ENCODE data around the gene AARS1. TPM values are rescaled to one million over a fixed set of nuclear protein-coding genes. Genes with fewer than 3 reads are reported as not detected.
"Not testable (repeated sequence)": the region's sequence is repeated elsewhere in the genome, so short reads cannot be mapped to it uniquely, and the experiment has no call there.

Gene AARS1
- polyA plus RNA-seq, 5 donors: 60.4 to 78.3 (median 69.5) TPM

GRCh38 chr16:70231831-70232230, 57.5 kb downstream of the AARS1 start:
- not testable (repeated sequence) for DNase-seq

- not testable (repeated sequence) for DNase-seq
Measured at GRCh38 chr16:70226024-70226423, 63.3 kb downstream of the AARS1 start.

DNA sequence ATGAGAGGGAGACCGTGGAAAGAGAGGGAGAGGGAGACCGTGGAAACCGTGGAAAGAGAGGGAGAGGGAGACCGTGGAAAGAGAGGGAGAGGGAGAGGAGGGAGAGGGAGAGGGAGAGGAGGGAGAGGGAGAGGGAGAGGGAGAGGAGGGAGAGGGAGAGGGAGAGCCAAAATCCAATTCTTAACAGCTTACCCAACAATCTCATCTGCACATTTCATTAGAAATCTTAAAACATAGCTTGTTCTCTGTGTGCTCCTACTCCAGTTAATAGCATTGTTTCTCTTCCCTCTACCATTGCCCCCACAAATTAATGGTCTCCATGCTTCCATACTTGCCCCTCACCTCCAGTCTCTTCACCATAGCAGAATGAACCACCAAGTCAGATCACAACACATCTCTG, 63.9 kb downstream of the AARS1 start:
- not testable (repeated sequence) for DNase-seq

DNA sequence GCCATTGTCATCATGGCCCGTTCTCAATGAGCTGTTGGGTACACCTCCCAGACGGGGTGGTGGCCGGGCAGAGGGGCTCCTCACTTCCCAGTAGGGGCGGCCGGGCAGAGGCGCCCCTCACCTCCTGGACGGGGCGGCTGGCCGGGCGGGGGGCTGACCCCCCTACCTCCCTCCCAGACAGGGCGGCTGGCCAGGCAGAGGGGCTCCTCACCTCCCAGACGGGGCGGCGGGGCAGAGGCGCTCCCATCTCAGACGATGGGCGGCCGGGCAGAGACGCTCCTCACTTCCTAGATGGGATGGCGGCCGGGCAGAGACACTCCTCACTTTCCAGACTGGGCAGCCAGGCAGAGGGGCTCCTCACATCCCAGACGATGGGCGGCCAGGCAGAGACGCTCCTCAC, 64.7 kb downstream of the AARS1 start:
- not testable (repeated sequence) for DNase-seq

DNA sequence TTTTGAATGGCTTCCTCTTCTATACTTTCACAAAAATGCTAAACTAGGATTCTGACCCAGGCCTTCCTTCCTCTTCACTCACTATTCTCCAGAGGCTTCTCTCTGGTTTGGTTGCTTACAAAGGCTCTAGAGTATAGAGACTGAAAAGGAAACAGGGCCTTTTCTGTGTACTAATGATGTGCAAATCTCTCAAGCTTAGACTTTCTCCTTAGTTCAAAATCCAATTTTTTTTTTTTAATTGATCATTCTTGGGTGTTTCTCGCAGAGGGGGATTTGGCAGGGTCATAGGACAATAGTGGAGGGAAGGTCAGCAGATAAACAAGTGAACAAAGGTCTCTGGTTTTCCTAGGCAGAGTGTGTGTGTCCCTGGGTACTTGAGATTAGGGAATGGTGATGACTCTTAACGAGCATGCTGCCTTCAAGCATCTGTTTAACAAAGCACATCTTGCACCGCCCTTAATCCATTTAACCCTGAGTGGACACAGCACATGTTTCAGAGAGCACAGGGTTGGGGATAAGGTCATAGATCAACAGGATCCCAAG, 65.3 kb downstream of the AARS1 start:
- not testable (repeated sequence) for DNase-seq

- DNase-seq: not testable (repeated sequence)
Measured at GRCh38 chr16:70223216-70223615, 66.1 kb downstream of the AARS1 start.

DNA sequence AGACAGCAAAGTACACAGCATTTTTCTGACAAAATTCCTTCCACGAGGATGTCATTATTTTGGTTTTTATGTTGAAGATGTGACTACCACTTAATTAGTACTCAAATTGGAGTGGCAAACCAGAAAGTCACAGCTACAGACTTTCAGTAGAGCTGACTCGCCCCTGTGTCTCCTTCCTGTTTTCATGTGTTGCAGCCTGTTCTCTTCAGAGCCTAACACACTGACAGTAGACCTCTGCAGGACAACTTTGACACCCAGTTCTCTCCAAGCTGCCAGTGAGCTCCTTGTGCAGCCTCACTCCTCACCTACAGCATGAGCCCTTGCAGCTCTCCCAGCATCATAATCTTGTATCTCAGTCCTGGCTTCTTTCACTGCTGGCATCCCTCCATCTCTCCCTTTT, 66.7 kb downstream of the AARS1 start:
- not testable (repeated sequence) for DNase-seq

GRCh38 chr16:70218586-70218985, 70.7 kb downstream of the AARS1 start:
- DNase-seq: not testable (repeated sequence)

- DNase-seq: not testable (repeated sequence)
Measured at GRCh38 chr16:70206382-70206781, 82.9 kb downstream of the AARS1 start.

GRCh38 chr16:70204668-70205405, 84.5 kb downstream of the AARS1 start:
- DNase-seq: not testable (repeated sequence)

- DNase-seq: not testable (repeated sequence)
Measured at GRCh38 chr16:70204010-70204409, 85.3 kb downstream of the AARS1 start.

DNA sequence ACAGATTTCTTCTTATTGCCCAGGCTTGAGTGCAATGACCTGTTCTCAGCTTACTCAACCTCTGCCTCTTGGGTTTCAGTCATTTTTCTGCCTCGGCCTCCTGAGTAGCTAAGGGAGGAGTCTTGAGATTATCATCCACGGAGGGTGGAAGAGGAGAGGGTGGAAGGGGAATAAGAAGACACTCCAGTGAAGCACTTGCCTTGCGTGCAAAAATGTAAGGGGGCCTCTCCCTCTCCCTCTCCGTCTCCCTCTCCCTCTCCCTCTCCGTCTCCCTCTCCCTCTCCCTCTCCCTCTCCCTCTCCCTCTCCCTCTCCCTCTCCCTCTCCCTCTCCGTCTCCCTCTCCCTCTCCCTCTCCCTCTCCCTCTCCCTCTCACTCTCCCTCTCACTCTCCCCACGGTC, 85.8 kb downstream of the AARS1 start:
- DNase-seq: not testable (repeated sequence)

Other genes with a start within 250 kb of the AARS1 start
- gene PDPR, start 175.2 kb downstream of the AARS1 start, polyA plus RNA-seq (ENCODE audit: insufficient read depth in 1 of 5, insufficient read length in 5 of 5, low replicate concordance in 1 of 5): 10 to 100 TPM; 33.7 to 45.7 (median 35.4) TPM
- gene CLEC18C, start 115.7 kb downstream of the AARS1 start, polyA plus RNA-seq (ENCODE audit: insufficient read depth in 1 of 5, insufficient read length in 5 of 5, low replicate concordance in 1 of 5): under 1 TPM in 3 of 5 donors, not detected in 2; 0.13 to 0.46 (median 0.40) TPM
- gene EXOSC6, start 37.6 kb downstream of the AARS1 start, polyA plus RNA-seq (ENCODE audit: insufficient read depth in 1 of 5, insufficient read length in 5 of 5, low replicate concordance in 1 of 5): 10 to 100 TPM; 12.3 to 19.4 (median 17.3) TPM
- 10 to 100 TPM; 34.2 to 39.0 (median 35.7) TPM for gene DDX19B, start 9.7 kb upstream of the AARS1 start, polyA plus RNA-seq (ENCODE audit: insufficient read depth in 1 of 5, insufficient read length in 5 of 5, low replicate concordance in 1 of 5)
- gene DDX19A, start 57.4 kb upstream of the AARS1 start, polyA plus RNA-seq (ENCODE audit: insufficient read depth in 1 of 5, insufficient read length in 5 of 5, low replicate concordance in 1 of 5): 10 to 100 TPM; 41.3 to 54.7 (median 49.3) TPM
- 10 to 100 TPM; 26.3 to 48.1 (median 29.1) TPM for gene ST3GAL2, start 149.6 kb upstream of the AARS1 start, polyA plus RNA-seq (ENCODE audit: insufficient read depth in 1 of 5, insufficient read length in 5 of 5, low replicate concordance in 1 of 5)
- 10 to 100 TPM in 4 of 5 donors, 1 to 10 TPM in 1; 9.4 to 14.4 (median 13.4) TPM for gene FCSK, start 165.1 kb upstream of the AARS1 start, polyA plus RNA-seq (ENCODE audit: insufficient read depth in 1 of 5, insufficient read length in 5 of 5, low replicate concordance in 1 of 5)
- gene COG4, start 234.0 kb upstream of the AARS1 start, polyA plus RNA-seq (ENCODE audit: insufficient read depth in 1 of 5, insufficient read length in 5 of 5, low replicate concordance in 1 of 5): 10 to 100 TPM; 52.4 to 64.5 (median 58.5) TPM
- gene SF3B3, start 234.3 kb upstream of the AARS1 start, polyA plus RNA-seq (ENCODE audit: insufficient read depth in 1 of 5, insufficient read length in 5 of 5, low replicate concordance in 1 of 5): 100 to 1,000 TPM; 334 to 387 (median 366) TPM